Neural progenitor cell (in vitro differentiated cells): ENCODE data around the gene SPRR5.

ENCODE experiments used
- EZH2 ChIP-seq: fragments of 200-600 bp; sonication (generic); IDR thresholded peaks from 2 replicates; pipeline ENCODE4 v1.6.1; 2017; ENCODE audit warnings: antibody characterized with exemption, mild to moderate bottlenecking, moderate library complexity
- EZH2phosphoT487 ChIP-seq: fragments of 200-600 bp; sonication (generic); IDR thresholded peaks from 2 replicates; pipeline ENCODE4 v1.6.1; 2017; ENCODE audit warnings: antibody characterized with exemption

GRCh38 chr1:152964536-152964935, 17.5 kb downstream of the SPRR5 start:
- TF ChIP-seq EZH2phosphoT487 (no peak), EZH2 (no peak)
